GM21528 (cell line): Measurements from ENCODE around the gene DCC.

Experiments used
- ATAC-seq: cut with Tn5 transposase; IDR thresholded peaks from one replicate; pipeline ENCODE4 v1.9.1; 2021; ENCODE audit warnings: mild to moderate bottlenecking, moderate library complexity; ENCODE audit not compliant: unreplicated experiment, low FRiP score

The DCC gene

GRCh38 chr18:52875725-52876124 is 535.7 kb downstream of the DCC start:
- no peak for ATAC-seq

- ATAC-seq, result no peak
These were observed 548.0 kb downstream of the DCC start for GRCh38 chr18:52888014-52888413.

- no peak for ATAC-seq
These were observed 554.8 kb downstream of the DCC start for GRCh38 chr18:52894801-52895200.

- no peak for ATAC-seq
These were observed 557.9 kb downstream of the DCC start for GRCh38 chr18:52897611-52898484.

GRCh38 chr18:52898485-52899058 is 558.6 kb downstream of the DCC start:
- ATAC-seq, result no peak

GRCh38 chr18:52902188-52902587 is 562.2 kb downstream of the DCC start:
- ATAC-seq, result no peak

GRCh38 chr18:52903857-52904256 is 563.9 kb downstream of the DCC start:
- ATAC-seq, result no peak

- ATAC-seq, result no peak
These were observed 567.7 kb downstream of the DCC start for GRCh38 chr18:52907543-52908308.

- no peak for ATAC-seq
These were observed 574.2 kb downstream of the DCC start for GRCh38 chr18:52914148-52914547.

- no peak for ATAC-seq
These were observed 580.7 kb downstream of the DCC start for GRCh38 chr18:52920665-52921064.

GRCh38 chr18:52933356-52933755 is 593.4 kb downstream of the DCC start:
- no peak for ATAC-seq

GRCh38 chr18:52936931-52937330 is 596.9 kb downstream of the DCC start:
- ATAC-seq, result no peak

- ATAC-seq, result no peak
These were observed 597.8 kb downstream of the DCC start for GRCh38 chr18:52937840-52938239.

GRCh38 chr18:52945552-52945951 is 605.6 kb downstream of the DCC start:
- ATAC-seq, result no peak

- ATAC-seq, result no peak
These were observed 609.0 kb downstream of the DCC start for GRCh38 chr18:52948868-52949444.

GRCh38 chr18:52950155-52950554 is 610.2 kb downstream of the DCC start:
- ATAC-seq, result no peak

GRCh38 chr18:52953387-52953786 is 613.4 kb downstream of the DCC start:
- ATAC-seq, result no peak

- ATAC-seq, result no peak
These were observed 623.5 kb downstream of the DCC start for GRCh38 chr18:52963481-52963880.

- ATAC-seq, result no peak
These were observed 630.7 kb downstream of the DCC start for GRCh38 chr18:52970686-52971085.

GRCh38 chr18:52971097-52971496 is 631.1 kb downstream of the DCC start:
- no peak for ATAC-seq

- no peak for ATAC-seq
These were observed 639.9 kb downstream of the DCC start for GRCh38 chr18:52979892-52980291.
